ENCODE measurements around the gene ZNF319. TPM values are rescaled to one million over a fixed set of nuclear protein-coding genes. Genes with fewer than 3 reads are reported as not detected.

ZNF319 gene
- total and polyA plus RNA-seq, 2 donors from 2014 or later, result 2.9 to 10.9 TPM

GRCh38 chr16:58043571-58044155 lies 43.2 kb upstream of the ZNF319 start:
- Histone ChIP-seq H3K27me3 (ENCODE audit: control insufficient read depth, insufficient read depth, low read length) (no peaks in the 10 kb centered on the region), H3K4me1 (ENCODE audit: control insufficient read depth in 2 of 3, insufficient read depth in 2 of 3, low read depth in 1 of 3, low read length in 3 of 3) (no peaks in the 10 kb centered on the region), H3K9ac (ENCODE audit: low read length in 3 of 3) (no peak overlapping the region), H3K9me3 (ENCODE audit: control insufficient read depth in 2 of 3, insufficient read depth in 1 of 3, low read length in 3 of 3) (no peaks in the 10 kb centered on the region), H3K27ac (ENCODE audit: low read depth in 2 of 2, low read length in 2 of 2) (no peak overlapping the region), H3K4me3 (ENCODE audit: low read length in 3 of 3) (no peak overlapping the region), H3K36me3 (ENCODE audit: control insufficient read depth in 2 of 3, insufficient read depth in 3 of 3, low read length in 3 of 3) (peaks cover 0 to 25% (median 19%) of the 10 kb centered on the region in 3 donors)
- TF ChIP-seq CTCF (IDR thresholded peaks at IDR 0.05; ENCODE audit: borderline replicate concordance, extremely low read depth, insufficient read depth), result no peak
- DNase-seq (no peak), FAIRE-seq (no peak)
- intact Hi-C loops (cut with DNase I), result no loop called here

GRCh38 chr16:58042886-58043515 lies 42.5 kb upstream of the ZNF319 start:
- intact Hi-C loops (cut with DNase I), result no loop called here
- DNase-seq, result no peak
- no peak overlapping the region for H3K4me3 ChIP-seq (ENCODE audit: low read length in 3 of 3)
- no peak overlapping the region for H3K9ac ChIP-seq (ENCODE audit: low read length in 3 of 3)
- no peaks in the 10 kb centered on the region for H3K4me1 ChIP-seq (ENCODE audit: control insufficient read depth in 2 of 3, insufficient read depth in 2 of 3, low read depth in 1 of 3, low read length in 3 of 3)
- no peaks in the 10 kb centered on the region for H3K9me3 ChIP-seq (ENCODE audit: control insufficient read depth in 2 of 3, insufficient read depth in 1 of 3, low read length in 3 of 3)
- H3K36me3 ChIP-seq (ENCODE audit: control insufficient read depth in 2 of 3, insufficient read depth in 3 of 3, low read length in 3 of 3), result peaks cover 0 to 28% (median 24%) of the 10 kb centered on the region in 3 donors
- TF ChIP-seq CTCF (IDR thresholded peaks at IDR 0.05; ENCODE audit: borderline replicate concordance, extremely low read depth, insufficient read depth), result no peak
- no peaks in the 10 kb centered on the region for H3K27me3 ChIP-seq (ENCODE audit: control insufficient read depth, insufficient read depth, low read length)
- FAIRE-seq, result no peak
- H3K27ac ChIP-seq (ENCODE audit: low read depth in 2 of 2, low read length in 2 of 2), result no peak overlapping the region

- no peak overlapping the region for H3K4me3 ChIP-seq (ENCODE audit: low read length in 3 of 3)
- H3K27ac ChIP-seq (ENCODE audit: low read depth in 2 of 2, low read length in 2 of 2), result no peak overlapping the region
- no peaks in the 10 kb centered on the region for H3K9me3 ChIP-seq (ENCODE audit: control insufficient read depth in 2 of 3, insufficient read depth in 1 of 3, low read length in 3 of 3)
- peak in 1 of 5 donors; percentile 62 for DNase-seq
- FAIRE-seq, result no peak
- TF ChIP-seq CTCF (IDR thresholded peaks at IDR 0.05; ENCODE audit: borderline replicate concordance, extremely low read depth, insufficient read depth), result no peak
- no peak overlapping the region for H3K9ac ChIP-seq (ENCODE audit: low read length in 3 of 3)
- H3K4me1 ChIP-seq (ENCODE audit: control insufficient read depth in 2 of 3, insufficient read depth in 2 of 3, low read depth in 1 of 3, low read length in 3 of 3), result no peaks in the 10 kb centered on the region
- intact Hi-C loops (cut with DNase I), result no loop called here
- peaks cover 0 to 28% (median 24%) of the 10 kb centered on the region in 3 donors for H3K36me3 ChIP-seq (ENCODE audit: control insufficient read depth in 2 of 3, insufficient read depth in 3 of 3, low read length in 3 of 3)
- H3K27me3 ChIP-seq (ENCODE audit: control insufficient read depth, insufficient read depth, low read length), result no peaks in the 10 kb centered on the region
These were observed 41.8 kb upstream of the ZNF319 start for GRCh38 chr16:58042001-58042885.
